Thyroid gland (tissue), 4 donors: Measurements from ENCODE around the gene NAA35.

ENCODE experiments used
- CTCF ChIP-seq, 6 experiments: fragments of 200-600 bp in 3 of 6; fragments of 450-650 bp in 3 of 6; sonication (generic) in 3 of 6; IDR thresholded peaks; one replicate each; pipeline ENCODE4 v1.5.1; 2016 to 2019; ENCODE audit warnings: antibody characterized with exemption in 6 of 6, mild to moderate bottlenecking in 2 of 6, inconsistent platforms in 1 of 6, moderate library complexity in 1 of 6
- POLR2A ChIP-seq, 2 donors: fragments of 450-650 bp; IDR thresholded peaks; one replicate each; pipeline ENCODE4 v1.6.1; 2017; ENCODE audit warnings: antibody characterized with exemption in 2 of 2, mild to moderate bottlenecking in 2 of 2, moderate library complexity in 1 of 2

GRCh38 chr9:85905957-85906356, 35.0 kb upstream of the NAA35 start:
- TF ChIP-seq POLR2A (IDR thresholded peaks at IDR 0.05) (no peak), CTCF (IDR thresholded peaks at IDR 0.05) (no peak)
